Panc1 (cell line): Measurements from ENCODE around the gene MSTO1. TPM values are rescaled to one million over a fixed set of nuclear protein-coding genes. Genes with fewer than 3 reads are reported as not detected.
A peak's percentile ranks its signal among the peaks of the same experiment; 100 is the strongest.
"Not testable (repeated sequence)": the region's sequence is repeated elsewhere in the genome, so short reads cannot be mapped to it uniquely, and the experiment has no call there.

Experiments
- ATAC-seq: fragments of 200-7000 bp; cut with Tn5 transposase; 2 replicates; pipeline ENCODE4 v1.9.1; 2020; ENCODE audit warnings: mild to moderate bottlenecking, moderate library complexity
- BruUV-seq: library from RNA; stranded (reverse); fragments of 400-500 nt; replicated peaks from 2 replicates; lab custom pipeline; 2021; lab: Mats Ljungman, UMichigan
- CTCF ChIA-PET: fragments of 300-600 bp; sonication (Branson Sonifier 250); formaldehyde crosslinking; loops from one replicate; lab custom pipeline; 2022; ENCODE audit warnings: antibody characterized with exemption; lab: Charles Lee
- POLR2A ChIA-PET: fragments of 300-600 bp; sonication (Branson Sonifier 250); formaldehyde crosslinking; loops from one replicate; lab custom pipeline; 2022; ENCODE audit warnings: antibody characterized with exemption; lab: Charles Lee
- DNase-seq: peaks from one replicate; pipeline ENCODE4 v3.0.0-alpha.2; 2010; ENCODE audit warnings: low read depth, low spot score
- H3K27ac ChIP-seq: 2 replicates; pipeline ENCODE4 v1.5.1; 2011; ENCODE audit warnings: mild to moderate bottlenecking, low read length, inconsistent platforms
- H3K27me3 ChIP-seq: fragments of 200-500 bp; sonication (Bioruptor generic); 2 replicates; pipeline ENCODE4 v1.6.0; 2014; ENCODE audit warnings: low read length, inconsistent platforms; ENCODE audit not compliant: control insufficient read depth, insufficient read depth
- H3K36me3 ChIP-seq: fragments of 200-500 bp; sonication (Bioruptor generic); 2 replicates; pipeline ENCODE4 v1.5.1; 2014; ENCODE audit warnings: inconsistent platforms, mild to moderate bottlenecking, low read length, moderate library complexity; ENCODE audit not compliant: control insufficient read depth, insufficient read depth
- H3K4me1 ChIP-seq: 2 replicates; pipeline ENCODE4 v1.5.1; 2011; ENCODE audit warnings: inconsistent platforms, mild to moderate bottlenecking, low read length, moderate library complexity; ENCODE audit not compliant: control insufficient read depth, insufficient read depth
- H3K4me3 ChIP-seq, 2 experiments: 2 replicates each; pipeline ENCODE4 v1.5.1; 2011 to 2012; ENCODE audit warnings: low read depth in 2 of 2, low read length in 2 of 2, mild to moderate bottlenecking in 2 of 2, inconsistent platforms in 1 of 2, moderate library complexity in 1 of 2
- H3K9me3 ChIP-seq: fragments of 200-500 bp; sonication (Bioruptor generic); 2 replicates; pipeline ENCODE4 v1.5.1; 2014; ENCODE audit warnings: low read depth, mild to moderate bottlenecking, inconsistent platforms, low read length, moderate library complexity; ENCODE audit not compliant: control insufficient read depth, insufficient read depth
- POLR2AphosphoS5 ChIP-seq: IDR thresholded peaks from 2 replicates; pipeline ENCODE4 v1.6.1; 2012; ENCODE audit warnings: mild to moderate bottlenecking, low read depth, low read length, moderate library complexity
- REST ChIP-seq, 2 experiments: IDR thresholded peaks; 2 replicates each; pipeline ENCODE4 v1.6.1; 2011 to 2012; ENCODE audit warnings: low read depth in 2 of 2, control low read depth in 1 of 2, low read length in 1 of 2, mild to moderate bottlenecking in 1 of 2, moderate library complexity in 1 of 2; ENCODE audit not compliant: insufficient read depth in 1 of 2
- SIN3A ChIP-seq: IDR thresholded peaks from 2 replicates; pipeline ENCODE4 v1.6.1; 2012; ENCODE audit warnings: low read depth, mild to moderate bottlenecking, low read length, moderate library complexity, borderline replicate concordance; ENCODE audit not compliant: insufficient read depth
- TCF7L2 ChIP-seq: IDR thresholded peaks from 2 replicates; pipeline ENCODE4 v1.6.1; 2011; ENCODE audit warnings: mild to moderate bottlenecking, low read depth, low read length, inconsistent platforms
- in situ Hi-C: cut with HindIII; loops from 2 replicates; pipeline ENCODE4 v1.10.0; 2016; ENCODE audit warnings: low sequenced_read_pairs, low pct_unique_long_range_greater_than_20kb
- intact Hi-C: fragments of 100-400 bp; cut with micrococcal nuclease; formaldehyde crosslinking; loops from one replicate; pipeline ENCODE4 v1.10.0; 2022; ENCODE audit not compliant: unreplicated experiment
- total RNA-seq: library from RNA; stranded (reverse); gene quantifications from one replicate; pipeline ENCODE4 v1.2.1, GENCODE V29; 2021; ENCODE audit not compliant: unreplicated experiment
- TF ChIP-seq, protein P1 (sequence below): fragments of 450-650 bp; IDR thresholded peaks from 2 replicates; pipeline ENCODE4 v1.5.1; 2017; ENCODE audit warnings: mild to moderate bottlenecking

MSTO1 gene
- total RNA-seq, 1 experiment from 2014 or later, result 60.9 TPM

DNA sequence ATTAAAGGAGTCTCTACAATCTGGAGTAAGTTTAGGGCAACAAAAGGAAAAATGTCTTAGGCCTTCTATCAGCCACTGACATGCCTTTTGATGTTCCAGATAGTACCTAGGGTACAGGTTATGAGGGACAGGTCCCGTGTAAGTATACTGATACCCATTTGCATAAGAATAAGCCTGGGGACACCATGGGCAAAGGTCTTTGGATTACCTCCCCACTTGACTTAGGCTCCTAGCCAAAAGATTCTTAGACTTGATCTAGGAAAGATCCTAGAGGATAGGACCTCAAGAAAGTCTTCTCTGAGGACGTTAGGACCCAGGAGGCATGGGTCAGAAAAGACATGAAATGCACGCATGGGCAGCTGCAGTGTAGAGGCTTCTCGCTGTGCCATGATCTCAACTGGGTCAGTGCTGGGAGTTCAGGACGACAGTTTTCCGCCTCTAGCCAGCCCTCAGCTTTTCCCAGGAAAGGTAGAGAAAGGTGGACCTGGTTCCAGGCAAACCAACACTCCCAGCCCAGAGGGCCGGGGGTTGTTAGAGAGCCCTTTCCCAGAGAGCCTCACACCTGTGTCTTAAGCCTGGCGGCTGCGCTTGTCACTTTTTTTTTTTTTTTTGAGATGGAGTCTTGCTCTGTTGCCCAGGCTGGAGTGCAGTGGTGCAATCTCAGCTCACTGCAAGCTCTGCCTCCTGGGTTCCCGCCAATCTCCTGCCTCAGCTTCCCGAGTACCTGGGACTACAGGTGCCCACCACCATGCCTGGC, 26.6 kb downstream of the MSTO1 start:
- Histone ChIP-seq H3K9me3 (no peaks in the 10 kb centered on the region), H3K27me3 (no peaks in the 10 kb centered on the region), H3K4me3 (peak overlapping the region in 1 of 2 experiments; percentile 80; a peak in 2 of 4 replicates), H3K4me1 (peaks cover 3% of the 10 kb centered on the region; the same call in 1 of the 2 replicates), H3K27ac (peak overlapping the region; percentile 90), H3K36me3 (no peaks in the 10 kb centered on the region)
- DNase-seq (no peak), ATAC-seq (peak; percentile 63)
- no TSS peak for BruUV-seq
- ChIA-PET POLR2A (no interaction called here), CTCF (interaction anchor here (0.7 kb wide), 1 partner anchor 83 kb away, joined by 3 read pairs; no protein-coding TSS in a partner anchor)
- TF ChIP-seq SIN3A, result no peak
- no peak for TF ChIP-seq TCF7L2
- TF ChIP-seq, protein P1, sequence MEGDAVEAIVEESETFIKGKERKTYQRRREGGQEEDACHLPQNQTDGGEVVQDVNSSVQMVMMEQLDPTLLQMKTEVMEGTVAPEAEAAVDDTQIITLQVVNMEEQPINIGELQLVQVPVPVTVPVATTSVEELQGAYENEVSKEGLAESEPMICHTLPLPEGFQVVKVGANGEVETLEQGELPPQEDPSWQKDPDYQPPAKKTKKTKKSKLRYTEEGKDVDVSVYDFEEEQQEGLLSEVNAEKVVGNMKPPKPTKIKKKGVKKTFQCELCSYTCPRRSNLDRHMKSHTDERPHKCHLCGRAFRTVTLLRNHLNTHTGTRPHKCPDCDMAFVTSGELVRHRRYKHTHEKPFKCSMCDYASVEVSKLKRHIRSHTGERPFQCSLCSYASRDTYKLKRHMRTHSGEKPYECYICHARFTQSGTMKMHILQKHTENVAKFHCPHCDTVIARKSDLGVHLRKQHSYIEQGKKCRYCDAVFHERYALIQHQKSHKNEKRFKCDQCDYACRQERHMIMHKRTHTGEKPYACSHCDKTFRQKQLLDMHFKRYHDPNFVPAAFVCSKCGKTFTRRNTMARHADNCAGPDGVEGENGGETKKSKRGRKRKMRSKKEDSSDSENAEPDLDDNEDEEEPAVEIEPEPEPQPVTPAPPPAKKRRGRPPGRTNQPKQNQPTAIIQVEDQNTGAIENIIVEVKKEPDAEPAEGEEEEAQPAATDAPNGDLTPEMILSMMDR, result no peak
- no peak for TF ChIP-seq POLR2AphosphoS5
- TF ChIP-seq REST (IDR thresholded peaks at IDR 0.05; ENCODE audit: insufficient read depth in 1 of 2, low read depth in 2 of 2, low read length in 1 of 2), result no peak
- intact Hi-C loops, result no loop called here
- in situ Hi-C loops, result no loop called here

- DNase-seq, result no peak
- Histone ChIP-seq H3K27me3 (no peaks in the 10 kb centered on the region), H3K4me1 (peaks cover 4% of the 10 kb centered on the region), H3K27ac (no peak overlapping the region), H3K36me3 (no peaks in the 10 kb centered on the region), H3K9me3 (peaks cover 17% of the 10 kb centered on the region; the same call in 1 of the 2 replicates), H3K4me3 (no peak overlapping the region)
- CTCF ChIA-PET, result no interaction called here
- POLR2A ChIA-PET, result interaction anchor here (0.7 kb wide), 1 partner anchor 32 kb away, joined by 7 read pairs; no protein-coding TSS in a partner anchor
- intact Hi-C loops (no loop called here), in situ Hi-C loops (no loop called here)
- TF ChIP-seq TCF7L2 (no peak), SIN3A (no peak), POLR2AphosphoS5 (no peak), REST (IDR thresholded peaks at IDR 0.05; ENCODE audit: insufficient read depth in 1 of 2, low read depth in 2 of 2, low read length in 1 of 2) (no peak)
- TF ChIP-seq, protein P1, result no peak
- BruUV-seq, result no TSS peak
- ATAC-seq, result no peak
These were observed 30.3 kb downstream of the MSTO1 start for GRCh38 chr1:155640367-155640766.

GRCh38 chr1:155642559-155643180, 32.7 kb downstream of the MSTO1 start:
- BruUV-seq, result not testable (repeated sequence)
- CTCF ChIA-PET, result interaction anchor here (0.5 kb wide), 1 partner anchor 110 kb away, joined by 3 read pairs; no protein-coding TSS in a partner anchor

More at GRCh38 chr1:155642559-155643180, 32.7 kb downstream of the MSTO1 start:
- intact Hi-C loops, in situ Hi-C loops, ATAC-seq, H3K36me3 ChIP-seq, DNase-seq, H3K27me3 ChIP-seq, H3K4me3 ChIP-seq, H3K27ac ChIP-seq, POLR2A ChIA-PET: not testable (repeated sequence)
- Histone ChIP-seq H3K4me1 (peaks cover 11% of the 10 kb centered on the region; the same call in 1 of the 2 replicates), H3K9me3 (peaks cover 17% of the 10 kb centered on the region; the same call in 1 of the 2 replicates)
